A549 (cell line): ENCODE data around the gene CAMTA1. TPM values are rescaled to one million over a fixed set of nuclear protein-coding genes. Genes with fewer than 3 reads are reported as not detected.
A peak's percentile ranks its signal among the peaks of the same experiment; 100 is the strongest.

Experiments
- ATAC-seq, 2 experiments: fragments of 200-7000 bp in 1 of 2; fragments of >200 bp in 1 of 2; cut with Nextera tagmentation in 1 of 2; cut with Tn5 transposase in 1 of 2; 3 replicates each; pipeline versions ENCODE4 v1.8.0 to v1.9.1; 2018 to 2020; ENCODE audit warnings: mild to moderate bottlenecking in 1 of 2, moderate library complexity in 1 of 2
- CTCF ChIA-PET: fragments of 300-600 bp; sonication (Branson Sonifier 250); formaldehyde crosslinking; extraction: SDS; loops from one replicate; lab custom pipeline; 2021; ENCODE audit warnings: antibody characterized with exemption, inconsistent platforms; lab: Yijun Ruan, JAX
- POLR2A ChIA-PET: fragments of 350-600 bp; formaldehyde crosslinking; extraction: SDS; loops from one replicate; lab custom pipeline; 2021; ENCODE audit warnings: antibody characterized with exemption, inconsistent platforms; lab: Yijun Ruan, JAX
- DNase-seq, 2 experiments: peaks; one replicate each; pipeline versions ENCODE4 v3.0.0 to v3.0.0-alpha.2; 2011 to 2016; ENCODE audit warnings: low read depth in 1 of 2, low spot score in 1 of 2
- FAIRE-seq: peaks from 2 replicates; lab custom pipeline; 2011; peaks lifted over from hg19 to GRCh38; lab: Jason Lieb, UNC
- H3K27ac ChIP-seq, 2 experiments: fragments of >200 bp; sonication (Bioruptor Twin); formaldehyde crosslinking; 3 replicates each; pipeline ENCODE4 v1.5.1; 2016 to 2017
- H3K4me1 ChIP-seq: fragments of >200 bp; sonication (Bioruptor Twin); formaldehyde crosslinking; 3 replicates; pipeline ENCODE4 v1.6.1; 2016
- H3K4me2 ChIP-seq: fragments of >200 bp; sonication (Bioruptor Twin); formaldehyde crosslinking; 3 replicates; pipeline ENCODE4 v1.6.1; 2016
- H3K4me3 ChIP-seq: fragments of >200 bp; sonication (Bioruptor Twin); formaldehyde crosslinking; 3 replicates; pipeline ENCODE4 v1.5.1; 2016
- H3K9me3 ChIP-seq: fragments of >200 bp; sonication (Bioruptor Twin); formaldehyde crosslinking; 3 replicates; pipeline ENCODE4 v1.6.1; 2016
- BHLHE40 ChIP-seq: IDR thresholded peaks from 2 replicates; pipeline ENCODE4 v1.6.1; 2012; ENCODE audit warnings: low read depth, low read length, inconsistent platforms
- ESRRA ChIP-seq: fragments of 150-350 bp; IDR thresholded peaks from 2 replicates; pipeline ENCODE4 v1.6.1; 2014; ENCODE audit warnings: mild to moderate bottlenecking, low read length, borderline replicate concordance
- FOSL2 ChIP-seq, 2 experiments: fragments of 450-650 bp in 1 of 2; fragments of >200 bp in 1 of 2; sonication (Bioruptor Twin) in 1 of 2; formaldehyde crosslinking; IDR thresholded peaks; 2 replicates each; pipeline versions ENCODE4 v1.5.0 to v1.6.1; 2016 to 2020; ENCODE audit warnings: mild to moderate bottlenecking in 1 of 2, moderate library complexity in 1 of 2
- FOXS1 ChIP-seq: fragments of 250-450 bp; sonication (Bioruptor Pico); IDR thresholded peaks from 2 replicates; pipeline ENCODE4 v1.5.0; 2020; ENCODE audit warnings: mild to moderate bottlenecking, moderate library complexity
- HOXA7 ChIP-seq: fragments of 250-450 bp; sonication (Bioruptor Pico); IDR thresholded peaks from 2 replicates; pipeline ENCODE4 v1.5.0; 2020; ENCODE audit warnings: mild to moderate bottlenecking, moderate library complexity
- MYC ChIP-seq: IDR thresholded peaks from 2 replicates; pipeline ENCODE4 v1.6.1; 2012; ENCODE audit warnings: mild to moderate bottlenecking, inconsistent platforms, low read length, improper control_type of control experiment, borderline replicate concordance
- RAD21 ChIP-seq, 2 experiments: fragments of >200 bp in 1 of 2; sonication (Bioruptor Twin) in 1 of 2; formaldehyde crosslinking in 1 of 2; IDR thresholded peaks in 1 of 2; conservative IDR thresholded peaks in 1 of 2; 2 replicates in 1 of 2; 3 replicates in 1 of 2; pipeline ENCODE4 v1.6.1; 2012 to 2018; ENCODE audit warnings: inconsistent platforms in 1 of 2
- RCOR1 ChIP-seq: fragments of 150-350 bp; IDR thresholded peaks from 2 replicates; pipeline ENCODE4 v1.6.1; 2014; ENCODE audit warnings: antibody characterized with exemption, low read length, low read depth
- RFX5 ChIP-seq: fragments of 450-650 bp; IDR thresholded peaks from 2 replicates; pipeline ENCODE4 v1.7.1; 2014; ENCODE audit warnings: antibody characterized with exemption, mild to moderate bottlenecking, moderate library complexity
- SMC3 ChIP-seq: fragments of >200 bp; sonication (Bioruptor Twin); formaldehyde crosslinking; IDR thresholded peaks from 3 replicates; pipeline ENCODE4 v1.6.1; 2018; ENCODE audit warnings: inconsistent platforms
- WGBS: methylation state at CpG from one replicate; pipeline ENCODE4 v1.1.6; 2017; ENCODE audit errors: missing lambda C conversion rate; 5-methylcytosine and 5-hydroxymethylcytosine counted together
- polyA plus RNA-seq, 4 experiments: library from polyadenylated mRNA; depleted of rRNA in 3 of 4; stranded (reverse); fragments of >200 nt; fragmentation: RNase III in 1 of 4; extraction: RNeasy Plus Mini Kit Qiagen cat#74134 plus additional on column Dnase treatment in 1 of 4; gene quantifications; 2 replicates in 3 of 4; 3 replicates in 1 of 4; pipeline ENCODE4 v1.2.3, GENCODE V29; 2011 to 2017
- TF ChIP-seq, protein P1 (sequence below): fragments of >200 bp; sonication (Bioruptor Twin); formaldehyde crosslinking; IDR thresholded peaks from 2 replicates; pipeline ENCODE4 v1.6.1; 2016
- TF ChIP-seq, protein P2 (sequence below): fragments of >200 bp; sonication (Bioruptor Twin); formaldehyde crosslinking; IDR thresholded peaks from 3 replicates; pipeline ENCODE4 v1.5.1; 2016
- TF ChIP-seq, protein P3 (sequence below): fragments of 200-600 bp; sonication (generic); IDR thresholded peaks from 2 replicates; pipeline ENCODE4 v1.6.1; 2016; ENCODE audit warnings: antibody characterized with exemption, mild to moderate bottlenecking, moderate library complexity

Gene CAMTA1
- polyA plus RNA-seq, 2 of the 4 experiments (the other 2 are of a cell fraction), result 58.8 to 75.0 TPM

DNA sequence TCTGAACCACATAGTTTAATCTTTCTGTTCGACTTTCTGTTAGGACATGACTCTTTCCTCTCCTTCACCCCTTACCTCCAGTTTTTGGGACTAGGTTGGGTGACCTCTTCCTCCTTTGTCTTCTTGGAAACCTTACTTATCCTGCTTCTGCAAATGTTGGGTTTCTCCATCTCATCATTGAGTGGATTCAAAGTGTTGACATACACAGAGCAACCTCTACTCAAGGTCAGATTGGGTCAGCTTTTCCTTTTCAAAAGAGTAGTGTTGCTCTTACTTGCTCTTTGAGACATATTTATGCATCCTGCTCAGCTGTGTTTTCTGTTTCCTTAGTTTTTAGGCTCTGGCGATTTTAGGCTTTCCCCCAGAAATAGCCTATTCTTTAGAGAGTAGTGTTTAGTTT lies 3.7 kb downstream of the CAMTA1 start:
- peaks cover 5% of the 10 kb centered on the region; the same call in 1 of the 3 replicates for H3K4me1 ChIP-seq
- ChIA-PET CTCF (interaction anchor here (0.6 kb wide), 1 partner anchor 12 kb away, joined by 3 read pairs; no protein-coding TSS in a partner anchor), POLR2A (no interaction called here)
- no peak for TF ChIP-seq RFX5
- TF ChIP-seq RAD21 (conservative IDR thresholded peaks at IDR 0.05 in 1 of 2, IDR thresholded peaks at IDR 0.05 in 1 of 2), result no peak
- TF ChIP-seq HOXA7 (CRISPR knock-in tag), result no peak
- TF ChIP-seq RCOR1, result no peak
- ATAC-seq (no peak), DNase-seq (no peak), FAIRE-seq (no peak)
- no peak overlapping the region for H3K4me3 ChIP-seq
- H3K27ac ChIP-seq, result no peak overlapping the region
- H3K4me2 ChIP-seq, result no peak overlapping the region
- WGBS, result 94% methylated on average over 2 of the region's 2 CpGs
- no peaks in the 10 kb centered on the region for H3K9me3 ChIP-seq

DNA sequence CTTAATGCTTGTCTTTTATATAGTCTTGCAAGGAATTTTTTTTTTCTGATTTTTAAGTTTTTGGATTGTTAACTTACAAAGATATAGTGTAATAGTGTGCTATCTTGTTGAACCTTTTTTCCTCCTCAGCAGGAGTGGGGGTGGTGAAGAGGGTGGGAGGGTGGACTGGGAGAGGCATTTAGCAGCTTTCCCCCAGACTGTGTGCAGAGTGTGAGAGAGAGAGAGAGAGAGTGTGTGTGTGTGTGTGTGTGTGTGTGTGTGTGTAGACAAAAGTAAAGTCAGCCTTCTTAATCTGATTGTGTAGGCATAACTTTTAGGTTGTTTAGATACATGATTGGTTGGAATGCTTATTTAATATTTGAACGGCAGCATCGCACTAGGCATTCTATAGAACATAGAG lies 4.9 kb downstream of the CAMTA1 start:
- no peak for ATAC-seq
- Histone ChIP-seq H3K27ac (peak overlapping the region in 1 of 2 experiments; percentile 32; a peak in 1 of 6 replicates), H3K4me2 (no peak overlapping the region), H3K4me1 (peaks cover 17% of the 10 kb centered on the region), H3K9me3 (no peaks in the 10 kb centered on the region), H3K4me3 (no peak overlapping the region)
- POLR2A ChIA-PET, result no interaction called here
- TF ChIP-seq FOSL2 (IDR thresholded peaks at IDR 0.05) (no peak), FOSL2 (CRISPR knock-in tag; IDR thresholded peaks at IDR 0.05) (no peak)
- DNase-seq, result no peak
- CTCF ChIA-PET, result interaction anchor here (1.3 kb wide), 1 partner anchor 98 kb away, joined by 4 read pairs; no protein-coding TSS in a partner anchor
- WGBS, result 90% methylated on average over 2 of the region's 2 CpGs
- no peak for FAIRE-seq

DNA sequence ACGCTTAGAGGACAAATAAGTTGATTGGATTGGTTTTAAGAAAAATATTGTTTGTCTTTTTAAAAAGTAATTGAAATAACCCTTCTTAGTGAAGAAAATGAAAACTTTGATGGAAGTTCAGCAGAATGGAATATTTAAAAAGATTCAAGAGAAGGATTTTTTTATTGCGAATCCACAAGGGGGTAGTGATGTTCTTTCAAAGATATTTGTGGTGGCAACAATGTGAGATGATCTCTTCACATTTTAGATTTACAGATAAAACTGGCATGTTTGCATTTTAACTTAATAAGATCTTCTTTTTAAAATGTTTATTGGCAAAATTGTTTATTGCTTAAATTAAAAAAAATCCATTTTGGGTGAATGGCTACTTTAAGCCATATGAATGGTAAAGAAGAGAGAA lies 8.9 kb downstream of the CAMTA1 start:
- H3K4me3 ChIP-seq, result no peak overlapping the region
- CTCF ChIA-PET, result interaction anchor here (1.2 to 1.9 kb wide), 4 partner anchors 96 to 854 kb away, joined by 3 to 11 read pairs (median 7); no protein-coding TSS in a partner anchor
- peak; percentile 25 to 53 for DNase-seq
- POLR2A ChIA-PET, result no interaction called here
- WGBS, result 47% methylated on average over 2 of the region's 2 CpGs
- no peaks in the 10 kb centered on the region for H3K9me3 ChIP-seq
- peak overlapping the region; percentile 66 to 91; a peak in 5 of 6 replicates for H3K27ac ChIP-seq
- no peak for FAIRE-seq
- 0 out of 6 replicates have a peak, but pooled peaks of 1 of the 2 experiments have one; percentile 32 for ATAC-seq
- peak; percentile 67 for TF ChIP-seq SMC3
- peak; percentile 73 to 78 for TF ChIP-seq RAD21 (conservative IDR thresholded peaks at IDR 0.05 in 1 of 2, IDR thresholded peaks at IDR 0.05 in 1 of 2)
- TF ChIP-seq, protein P1, sequence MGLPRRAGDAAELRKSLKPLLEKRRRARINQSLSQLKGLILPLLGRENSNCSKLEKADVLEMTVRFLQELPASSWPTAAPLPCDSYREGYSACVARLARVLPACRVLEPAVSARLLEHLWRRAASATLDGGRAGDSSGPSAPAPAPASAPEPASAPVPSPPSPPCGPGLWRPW, result no peak
- no peak for TF ChIP-seq MYC
- TF ChIP-seq, protein P2, sequence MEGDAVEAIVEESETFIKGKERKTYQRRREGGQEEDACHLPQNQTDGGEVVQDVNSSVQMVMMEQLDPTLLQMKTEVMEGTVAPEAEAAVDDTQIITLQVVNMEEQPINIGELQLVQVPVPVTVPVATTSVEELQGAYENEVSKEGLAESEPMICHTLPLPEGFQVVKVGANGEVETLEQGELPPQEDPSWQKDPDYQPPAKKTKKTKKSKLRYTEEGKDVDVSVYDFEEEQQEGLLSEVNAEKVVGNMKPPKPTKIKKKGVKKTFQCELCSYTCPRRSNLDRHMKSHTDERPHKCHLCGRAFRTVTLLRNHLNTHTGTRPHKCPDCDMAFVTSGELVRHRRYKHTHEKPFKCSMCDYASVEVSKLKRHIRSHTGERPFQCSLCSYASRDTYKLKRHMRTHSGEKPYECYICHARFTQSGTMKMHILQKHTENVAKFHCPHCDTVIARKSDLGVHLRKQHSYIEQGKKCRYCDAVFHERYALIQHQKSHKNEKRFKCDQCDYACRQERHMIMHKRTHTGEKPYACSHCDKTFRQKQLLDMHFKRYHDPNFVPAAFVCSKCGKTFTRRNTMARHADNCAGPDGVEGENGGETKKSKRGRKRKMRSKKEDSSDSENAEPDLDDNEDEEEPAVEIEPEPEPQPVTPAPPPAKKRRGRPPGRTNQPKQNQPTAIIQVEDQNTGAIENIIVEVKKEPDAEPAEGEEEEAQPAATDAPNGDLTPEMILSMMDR, result peak; percentile 65
- TF ChIP-seq BHLHE40, result no peak
- peaks cover 44% of the 10 kb centered on the region for H3K4me1 ChIP-seq
- H3K4me2 ChIP-seq, result peak overlapping the region; percentile 54; the same call in 2 of the 3 replicates

DNA sequence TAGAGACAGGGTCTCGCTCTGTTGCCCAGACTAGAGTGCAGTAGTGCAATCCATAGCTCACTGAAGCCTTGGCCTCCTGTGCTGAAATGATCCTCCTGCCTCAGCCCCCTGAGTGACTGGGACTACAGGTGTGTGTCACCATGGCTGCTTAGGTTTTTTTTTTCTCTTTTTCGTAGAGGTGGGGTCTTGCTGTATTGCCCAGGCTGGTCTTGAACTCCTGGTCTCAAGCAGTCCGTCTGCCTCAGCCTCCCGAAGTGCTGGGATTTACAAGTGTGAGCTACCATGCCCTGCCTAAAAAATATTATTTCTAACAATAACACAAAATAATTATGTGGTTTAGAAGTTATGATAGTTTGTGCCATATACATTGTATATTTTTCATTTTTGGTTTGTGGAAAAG lies 9.9 kb downstream of the CAMTA1 start:
- peak overlapping the region; percentile 54 for H3K4me2 ChIP-seq
- no peak overlapping the region for H3K4me3 ChIP-seq
- WGBS, result 77% methylated on average over 4 of the region's 4 CpGs
- DNase-seq, result no peak
- H3K27ac ChIP-seq, result peak overlapping the region; percentile 66 to 91
- no peak for FAIRE-seq
- ChIA-PET POLR2A (interaction anchor here (1.9 kb wide), 1 partner anchor 10 kb away, joined by 12 read pairs; the partner anchor contains the start of gene CAMTA1), CTCF (interaction anchor here (0.6 to 1.9 kb wide), 9 partner anchors 76 to 854 kb away, joined by 3 to 11 read pairs (median 3); no protein-coding TSS in a partner anchor)
- H3K4me1 ChIP-seq, result peaks cover 55% of the 10 kb centered on the region
- no peak for ATAC-seq
- no peaks in the 10 kb centered on the region for H3K9me3 ChIP-seq
- TF ChIP-seq, protein P3, sequence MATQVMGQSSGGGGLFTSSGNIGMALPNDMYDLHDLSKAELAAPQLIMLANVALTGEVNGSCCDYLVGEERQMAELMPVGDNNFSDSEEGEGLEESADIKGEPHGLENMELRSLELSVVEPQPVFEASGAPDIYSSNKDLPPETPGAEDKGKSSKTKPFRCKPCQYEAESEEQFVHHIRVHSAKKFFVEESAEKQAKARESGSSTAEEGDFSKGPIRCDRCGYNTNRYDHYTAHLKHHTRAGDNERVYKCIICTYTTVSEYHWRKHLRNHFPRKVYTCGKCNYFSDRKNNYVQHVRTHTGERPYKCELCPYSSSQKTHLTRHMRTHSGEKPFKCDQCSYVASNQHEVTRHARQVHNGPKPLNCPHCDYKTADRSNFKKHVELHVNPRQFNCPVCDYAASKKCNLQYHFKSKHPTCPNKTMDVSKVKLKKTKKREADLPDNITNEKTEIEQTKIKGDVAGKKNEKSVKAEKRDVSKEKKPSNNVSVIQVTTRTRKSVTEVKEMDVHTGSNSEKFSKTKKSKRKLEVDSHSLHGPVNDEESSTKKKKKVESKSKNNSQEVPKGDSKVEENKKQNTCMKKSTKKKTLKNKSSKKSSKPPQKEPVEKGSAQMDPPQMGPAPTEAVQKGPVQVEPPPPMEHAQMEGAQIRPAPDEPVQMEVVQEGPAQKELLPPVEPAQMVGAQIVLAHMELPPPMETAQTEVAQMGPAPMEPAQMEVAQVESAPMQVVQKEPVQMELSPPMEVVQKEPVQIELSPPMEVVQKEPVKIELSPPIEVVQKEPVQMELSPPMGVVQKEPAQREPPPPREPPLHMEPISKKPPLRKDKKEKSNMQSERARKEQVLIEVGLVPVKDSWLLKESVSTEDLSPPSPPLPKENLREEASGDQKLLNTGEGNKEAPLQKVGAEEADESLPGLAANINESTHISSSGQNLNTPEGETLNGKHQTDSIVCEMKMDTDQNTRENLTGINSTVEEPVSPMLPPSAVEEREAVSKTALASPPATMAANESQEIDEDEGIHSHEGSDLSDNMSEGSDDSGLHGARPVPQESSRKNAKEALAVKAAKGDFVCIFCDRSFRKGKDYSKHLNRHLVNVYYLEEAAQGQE, result no peak
- TF ChIP-seq ESRRA, result no peak
- TF ChIP-seq FOXS1 (CRISPR knock-in tag), result no peak
